ENCODE measurements around the gene ARFIP1. TPM values are rescaled to one million over a fixed set of nuclear protein-coding genes. Genes with fewer than 3 reads are reported as not detected.
"Not testable (repeated sequence)": the region's sequence is repeated elsewhere in the genome, so short reads cannot be mapped to it uniquely, and the experiment has no call there.

The ARFIP1 gene
- total RNA-seq, 1 donor from 2014 or later = 56.5 TPM

GRCh38 chr4:152896811-152897210 lies 117.1 kb downstream of the ARFIP1 start:
- DNase-seq (ENCODE audit: low spot score) = no peak

GRCh38 chr4:152898133-152898532 lies 118.4 kb downstream of the ARFIP1 start:
- not testable (repeated sequence) for DNase-seq (ENCODE audit: low spot score)

GRCh38 chr4:152898606-152899005 lies 118.9 kb downstream of the ARFIP1 start:
- DNase-seq (ENCODE audit: low spot score) = no peak

GRCh38 chr4:152900395-152900794 lies 120.6 kb downstream of the ARFIP1 start:
- DNase-seq (ENCODE audit: low spot score) = no peak

GRCh38 chr4:152901205-152901604 lies 121.5 kb downstream of the ARFIP1 start:
- DNase-seq (ENCODE audit: low spot score) = no peak

GRCh38 chr4:152903658-152904057 lies 123.9 kb downstream of the ARFIP1 start:
- DNase-seq (ENCODE audit: low spot score) = no peak

GRCh38 chr4:152909901-152910300 lies 130.1 kb downstream of the ARFIP1 start:
- no peak for DNase-seq (ENCODE audit: low spot score)

- DNase-seq (ENCODE audit: low spot score) = no peak
Observed at GRCh38 chr4:152910521-152910920, 130.8 kb downstream of the ARFIP1 start.

GRCh38 chr4:152917543-152918395 lies 138.0 kb downstream of the ARFIP1 start:
- no peak for DNase-seq (ENCODE audit: low spot score)

- DNase-seq (ENCODE audit: low spot score) = no peak
Observed at GRCh38 chr4:152919826-152920225, 140.1 kb downstream of the ARFIP1 start.

GRCh38 chr4:152920768-152921167 lies 141.0 kb downstream of the ARFIP1 start:
- DNase-seq (ENCODE audit: low spot score) = no peak

GRCh38 chr4:152921284-152921683 lies 141.5 kb downstream of the ARFIP1 start:
- no peak for DNase-seq (ENCODE audit: low spot score)

- DNase-seq (ENCODE audit: low spot score) = no peak
Observed at GRCh38 chr4:152925851-152926250, 146.1 kb downstream of the ARFIP1 start.

GRCh38 chr4:152926959-152927358 lies 147.2 kb downstream of the ARFIP1 start:
- DNase-seq (ENCODE audit: low spot score) = no peak

GRCh38 chr4:152927737-152928136 lies 148.0 kb downstream of the ARFIP1 start:
- no peak for DNase-seq (ENCODE audit: low spot score)

GRCh38 chr4:152928286-152928685 lies 148.5 kb downstream of the ARFIP1 start:
- no peak for DNase-seq (ENCODE audit: low spot score)

GRCh38 chr4:152929888-152930287 lies 150.1 kb downstream of the ARFIP1 start:
- no peak for DNase-seq (ENCODE audit: low spot score)

GRCh38 chr4:152935143-152935542 lies 155.4 kb downstream of the ARFIP1 start:
- peak; percentile 64 for DNase-seq (ENCODE audit: low spot score)

- peak; percentile 70 for DNase-seq (ENCODE audit: low spot score)
Observed at GRCh38 chr4:152935631-152936445, 156.1 kb downstream of the ARFIP1 start, which contains the start of gene FHDC1. Gene FHDC1, plus strand, starts transcription at chr4:152936323. Its CDS starts 6,735 bp downstream, at chr4:152943058.

- DNase-seq (ENCODE audit: low spot score) = peak; percentile 48
Observed at GRCh38 chr4:152936446-152937335, 156.9 kb downstream of the ARFIP1 start.
